Activated gamma-delta T cell treated with Interleukin-2 at 50 U/mL for 16 hours (primary cell): ENCODE measurements around the gene PLPP2.
"Not testable (repeated sequence)": the region's sequence is repeated elsewhere in the genome, so short reads cannot be mapped to it uniquely, and the experiment has no call there.

Source experiments
- DNase-seq: peaks from one replicate; pipeline ENCODE4 v3.0.0-alpha.2; 2020

Gene PLPP2

GRCh38 chr19:292281-292884 is 1.2 kb upstream of the PLPP2 start:
- DNase-seq = no peak

DNA sequence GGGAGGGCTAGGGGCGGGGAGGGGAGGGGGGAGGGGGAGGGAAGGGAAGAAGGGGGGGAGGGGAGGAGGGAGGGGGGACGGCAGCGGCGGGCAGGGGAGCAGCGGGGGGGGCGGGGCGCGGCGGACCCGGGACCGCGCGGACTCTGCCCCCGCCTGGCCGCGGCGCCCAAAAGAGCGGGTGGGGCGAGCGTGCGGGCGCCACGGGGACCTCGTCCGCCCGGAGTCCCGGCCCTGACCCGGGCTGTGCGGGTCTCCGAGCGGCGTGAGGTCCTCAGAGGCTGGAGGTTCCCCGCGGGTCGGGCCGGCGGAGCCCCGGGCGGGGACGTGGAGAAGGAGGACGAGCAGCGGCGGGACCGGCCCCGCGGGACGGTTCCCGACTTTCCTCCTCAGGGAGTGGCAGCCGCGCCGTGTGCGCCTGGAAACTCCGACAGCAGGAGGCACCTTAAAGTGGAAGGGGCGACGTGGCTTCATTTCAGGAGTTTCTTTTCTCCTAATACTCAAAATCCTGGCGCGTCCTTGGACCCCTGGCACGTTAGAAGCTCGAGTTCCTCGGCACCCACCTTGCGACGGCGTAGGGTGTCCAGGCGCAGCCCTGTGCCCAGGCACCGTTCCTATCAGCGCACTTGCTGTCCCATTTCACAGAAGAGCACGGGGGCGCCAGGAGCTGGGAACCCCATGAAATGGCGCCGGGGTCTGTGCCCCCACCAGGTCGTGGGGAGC is 518 bp upstream of the PLPP2 start:
- DNase-seq = no peak

- peak; percentile 50 for DNase-seq
Measured at GRCh38 chr19:290372-291005, 714 bp downstream of the PLPP2 start.

DNA sequence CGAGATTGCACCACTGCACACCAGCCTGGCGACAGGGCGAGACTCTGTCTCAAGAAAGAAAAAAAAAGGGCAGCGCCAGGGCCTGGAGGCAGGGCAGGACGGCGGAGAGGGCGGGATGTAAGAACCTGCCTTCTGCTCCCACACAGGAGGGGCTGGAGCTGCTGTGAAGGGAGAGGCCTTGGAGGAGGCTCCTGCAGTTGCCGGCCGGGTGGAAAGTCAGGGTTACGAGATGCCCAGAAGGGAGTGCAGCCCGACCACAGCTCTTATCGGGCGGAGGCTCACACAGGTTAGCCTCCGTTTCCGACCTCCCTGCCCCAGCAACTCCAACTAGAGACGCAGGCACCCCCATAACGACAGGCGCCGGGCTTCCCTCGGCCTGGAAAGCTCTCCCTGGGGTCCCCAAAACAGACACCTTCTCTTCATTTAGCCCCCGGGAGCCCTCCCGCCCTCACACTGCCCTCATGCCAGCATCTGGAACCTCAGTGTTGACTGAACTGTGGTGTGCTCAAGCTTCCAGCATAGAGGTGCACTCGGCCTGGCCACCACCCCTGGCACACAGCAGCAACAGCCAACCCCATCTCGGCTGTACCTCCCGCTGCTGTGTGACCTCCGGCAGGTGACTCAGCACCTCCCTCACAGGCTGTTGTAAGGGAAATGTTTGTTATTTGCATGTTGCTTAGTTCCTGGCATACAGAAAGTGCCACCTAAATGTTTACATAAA is 1.4 kb downstream of the PLPP2 start:
- peak; percentile 60 for DNase-seq

DNA sequence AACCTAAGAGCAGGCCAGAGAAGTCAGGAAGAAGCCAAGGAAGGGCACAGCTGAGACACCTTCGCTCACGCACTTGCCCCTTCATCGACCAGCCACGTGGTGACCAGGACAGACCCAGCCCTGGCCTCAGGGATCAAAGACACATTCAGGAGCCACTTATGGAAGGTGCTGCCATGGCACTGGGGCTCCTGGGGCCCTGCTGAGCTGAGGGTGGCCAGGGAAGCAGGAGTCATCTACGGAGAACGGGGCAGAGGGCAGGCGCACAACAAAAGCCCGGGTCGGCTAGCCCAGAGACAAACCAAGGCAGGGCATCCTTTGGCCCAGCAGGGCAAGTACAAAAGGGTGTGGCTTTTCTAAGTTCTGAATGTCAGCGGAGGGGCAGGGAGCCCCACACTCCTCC is 2.3 kb downstream of the PLPP2 start:
- no peak for DNase-seq

DNA sequence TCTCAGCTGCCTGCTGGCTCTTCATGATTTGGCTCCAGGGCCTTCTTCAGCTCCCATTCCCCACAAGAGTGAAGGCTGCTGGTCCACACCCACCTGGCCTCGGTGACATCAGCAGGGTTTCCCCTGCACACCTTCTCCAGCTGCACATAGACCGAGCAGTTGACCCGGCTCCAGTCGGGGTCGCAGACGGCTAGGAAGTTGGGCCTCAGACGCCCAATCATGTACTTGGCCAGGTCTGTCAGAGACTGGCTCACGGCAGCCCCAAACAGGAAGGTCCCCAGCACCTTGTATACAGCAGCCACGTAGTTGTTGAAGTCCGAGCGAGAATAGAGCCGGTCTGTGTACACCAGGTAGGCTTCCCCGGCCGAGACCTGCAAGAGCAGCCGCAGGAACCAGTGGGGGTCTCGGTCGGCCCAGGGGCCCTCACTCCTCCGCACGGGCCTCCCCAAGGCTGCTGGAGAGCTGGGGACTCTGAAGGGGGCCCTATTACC is 3.8 kb downstream of the PLPP2 start:
- DNase-seq = no peak

DNA sequence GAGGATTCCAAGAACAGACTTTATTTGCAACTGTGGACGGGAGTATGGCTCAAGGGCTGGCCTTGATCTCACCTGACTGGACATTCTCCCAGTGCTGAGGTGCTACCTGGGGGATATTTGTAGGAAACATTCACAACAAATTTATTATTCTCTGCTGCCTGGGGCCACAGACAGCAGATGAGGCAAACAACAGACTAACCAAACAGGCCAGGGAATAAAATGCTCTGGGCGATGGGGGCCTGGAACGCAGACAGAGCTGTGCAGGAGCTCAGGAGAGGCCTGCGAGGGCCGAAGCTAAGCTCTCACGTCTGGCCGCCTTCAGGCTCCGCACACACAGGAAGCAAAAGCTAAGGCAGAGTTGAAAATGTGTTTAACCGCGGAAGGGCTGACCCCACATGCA is 7.8 kb downstream of the PLPP2 start:
- DNase-seq = no peak

- DNase-seq = no peak
Measured at GRCh38 chr19:282501-282900, 8.7 kb downstream of the PLPP2 start.

DNA sequence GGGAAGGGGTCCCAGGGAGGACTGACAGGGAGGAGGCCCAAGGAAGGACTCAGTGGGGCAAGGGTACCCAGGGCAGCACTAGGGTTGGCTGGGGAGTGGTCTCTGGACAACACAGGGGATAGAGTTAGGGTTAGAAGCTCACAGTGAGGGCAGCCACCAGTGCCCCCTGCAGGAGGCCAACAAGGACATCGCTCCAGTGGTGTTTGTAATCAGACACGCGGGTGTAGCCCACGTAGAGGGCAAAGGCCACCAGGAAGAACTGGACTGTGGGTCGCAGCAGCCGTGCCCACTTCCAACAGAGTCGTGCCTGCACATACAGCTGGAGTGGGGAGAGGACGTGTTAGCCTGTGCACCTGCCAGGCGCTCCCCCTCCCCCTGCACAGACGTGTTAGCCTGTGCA is 9.2 kb downstream of the PLPP2 start:
- DNase-seq = no peak

GRCh38 chr19:281156-281853 is 9.9 kb downstream of the PLPP2 start:
- DNase-seq = no peak

- DNase-seq = no peak
Measured at GRCh38 chr19:280541-281009, 10.6 kb downstream of the PLPP2 start.

DNA sequence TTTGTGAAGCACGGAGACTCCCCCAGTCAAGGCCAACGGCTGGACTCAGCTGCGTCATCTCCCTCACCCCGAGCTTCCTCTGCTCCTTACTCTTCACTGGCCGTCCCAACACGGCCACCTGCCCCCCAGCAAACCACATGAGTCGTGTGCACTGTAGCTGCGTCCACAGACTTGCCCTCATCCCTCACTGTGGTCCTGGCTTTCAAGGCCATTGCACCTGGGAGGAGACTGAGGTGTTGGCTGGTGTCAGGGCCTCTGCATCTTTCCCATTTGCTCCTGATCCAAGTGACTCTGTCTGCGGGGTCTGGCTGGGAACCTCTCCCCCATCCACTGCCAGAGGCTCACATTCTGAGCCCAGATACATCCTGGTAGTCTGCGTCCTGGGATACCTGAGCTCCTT is 11.5 kb downstream of the PLPP2 start:
- no peak for DNase-seq

GRCh38 chr19:279231-279630 is 12.0 kb downstream of the PLPP2 start:
- DNase-seq = no peak

DNA sequence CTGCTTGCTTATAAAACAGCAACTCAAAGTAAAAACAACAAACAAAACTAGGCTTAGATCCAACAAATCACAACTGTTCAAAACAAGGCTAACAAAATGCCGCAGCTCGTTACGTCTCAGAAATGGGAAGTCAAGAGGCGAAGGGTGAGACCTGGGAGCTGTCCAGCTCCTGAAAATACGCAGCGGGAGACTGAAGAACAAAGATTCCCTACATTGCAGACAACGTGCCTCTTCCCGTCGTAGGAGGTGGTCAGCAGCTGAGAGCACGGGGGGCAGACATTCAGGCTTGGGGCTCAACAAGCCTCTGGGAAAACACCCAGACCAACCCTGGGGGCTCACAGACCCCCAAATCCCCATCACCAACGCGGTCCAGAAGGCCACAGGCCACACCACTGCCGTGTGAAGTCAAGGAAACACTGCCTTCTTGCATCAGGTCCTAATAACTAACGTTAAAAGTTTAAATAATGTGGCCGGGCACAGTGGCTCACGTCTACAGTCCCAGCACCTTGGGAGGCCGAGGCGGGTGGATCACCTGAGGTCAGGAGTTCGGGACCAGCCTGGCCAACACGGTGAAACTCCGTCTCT is 13.5 kb downstream of the PLPP2 start:
- DNase-seq = no peak

DNA sequence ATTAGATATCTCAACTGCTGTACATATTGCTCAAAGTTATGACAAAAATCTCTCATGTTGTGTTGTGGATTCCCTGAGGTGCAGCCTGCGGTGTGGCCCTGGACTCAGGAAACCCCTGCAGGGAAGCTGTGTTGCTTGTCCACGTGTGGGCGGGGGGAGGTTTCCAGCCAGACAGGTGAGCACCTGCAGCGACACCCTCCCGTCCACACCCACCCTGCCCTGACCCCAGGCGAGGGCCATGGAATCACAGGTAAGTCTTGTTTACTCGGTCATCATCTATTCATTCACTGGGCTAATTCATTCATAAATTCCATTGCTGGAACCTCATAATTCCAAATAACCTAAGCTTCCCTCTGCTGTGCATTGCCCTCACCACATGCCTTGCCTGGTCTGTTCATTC is 14.1 kb downstream of the PLPP2 start:
- DNase-seq = no peak

DNA sequence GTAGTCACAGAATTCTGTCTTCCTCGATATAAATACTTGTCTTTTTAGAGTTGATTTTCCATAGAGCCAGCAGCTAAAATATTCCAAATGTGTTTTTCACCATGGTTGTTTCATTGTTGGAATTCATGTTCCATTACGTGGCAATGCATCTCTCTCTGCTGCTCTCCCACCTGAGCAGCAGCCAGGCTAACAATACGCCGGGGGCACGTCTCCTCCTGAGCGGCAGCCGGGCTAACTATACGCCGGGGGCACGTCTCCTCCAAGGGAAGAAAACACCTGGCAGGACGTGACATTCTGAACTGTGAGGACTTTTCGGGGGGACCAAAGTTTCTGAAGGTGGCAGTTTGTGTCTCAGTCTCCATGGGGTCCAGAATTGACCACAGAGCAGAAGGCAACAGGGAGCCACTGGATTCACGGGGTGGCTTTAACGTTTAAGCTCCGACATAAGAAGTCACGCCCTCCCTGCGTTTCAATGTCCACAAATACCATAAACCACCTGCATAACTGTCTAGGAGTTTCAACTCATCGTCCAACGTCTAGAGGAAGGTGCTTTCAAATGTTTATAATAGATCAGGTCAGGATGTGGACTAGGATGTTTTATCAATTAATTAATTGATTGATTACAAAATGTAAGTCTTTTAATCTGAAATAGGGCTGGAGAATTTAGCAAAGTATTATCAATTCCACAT is 15.1 kb downstream of the PLPP2 start:
- no peak for DNase-seq

GRCh38 chr19:275000-275399 is 16.2 kb downstream of the PLPP2 start:
- DNase-seq = no peak

DNA sequence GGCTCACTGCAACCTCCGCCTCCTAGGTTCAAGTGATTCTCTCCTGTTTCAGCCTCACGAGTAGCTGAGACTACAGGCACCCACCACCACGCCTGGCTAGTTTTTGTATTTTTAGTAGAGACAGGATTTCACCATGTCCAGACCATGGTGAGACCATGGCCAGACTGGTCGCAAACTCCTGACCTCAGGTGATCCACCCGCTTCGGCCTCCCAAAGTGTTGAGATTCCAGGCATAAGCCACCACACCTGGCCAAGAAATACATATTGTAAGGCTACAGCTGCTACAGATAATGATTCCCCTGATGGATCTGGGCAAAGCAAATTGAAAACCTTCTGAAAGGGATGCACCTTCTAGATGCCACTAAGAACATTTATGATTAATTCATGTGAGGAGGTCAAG is 17.8 kb downstream of the PLPP2 start:
- DNase-seq = no peak

DNA sequence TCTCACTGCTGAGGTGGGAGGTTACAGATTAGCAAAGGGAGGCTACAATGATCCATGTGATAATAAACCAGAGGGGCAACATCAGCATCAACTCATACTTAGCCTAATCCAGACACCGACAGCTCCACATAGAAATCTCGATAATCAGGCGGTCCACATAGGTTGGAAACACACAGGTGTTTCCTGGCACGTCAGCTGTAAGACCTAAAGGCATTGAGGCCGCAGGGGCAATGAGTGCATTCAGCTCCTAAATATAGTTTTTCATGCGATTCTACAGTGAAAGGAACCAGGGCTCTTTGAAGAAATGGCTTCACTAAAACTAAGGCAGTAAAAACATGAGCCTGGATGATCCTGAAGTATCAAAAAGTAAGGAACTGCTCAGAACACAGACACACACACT is 19.3 kb downstream of the PLPP2 start:
- no peak for DNase-seq

GRCh38 chr19:270766-271318 is 20.4 kb downstream of the PLPP2 start:
- not testable (repeated sequence) for DNase-seq

DNA sequence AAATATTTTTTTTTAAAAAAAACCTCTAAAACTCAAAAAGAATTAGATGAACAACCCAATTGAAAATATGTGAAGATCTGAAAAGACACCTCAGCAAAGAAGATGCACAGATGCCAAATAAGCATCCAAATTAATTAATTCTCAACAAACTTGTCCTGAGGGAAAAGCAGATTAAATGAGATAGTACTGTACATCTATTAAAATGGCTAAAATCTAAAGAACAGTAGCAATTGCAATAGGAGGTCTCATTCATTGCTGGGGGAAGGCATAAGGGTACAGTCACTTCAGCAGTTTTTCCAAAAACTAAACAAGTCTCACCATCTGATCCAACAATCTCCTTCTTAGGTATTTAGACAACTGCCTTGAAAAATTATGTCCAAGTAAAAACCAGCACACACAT is 22.0 kb downstream of the PLPP2 start:
- no peak for DNase-seq

DNA sequence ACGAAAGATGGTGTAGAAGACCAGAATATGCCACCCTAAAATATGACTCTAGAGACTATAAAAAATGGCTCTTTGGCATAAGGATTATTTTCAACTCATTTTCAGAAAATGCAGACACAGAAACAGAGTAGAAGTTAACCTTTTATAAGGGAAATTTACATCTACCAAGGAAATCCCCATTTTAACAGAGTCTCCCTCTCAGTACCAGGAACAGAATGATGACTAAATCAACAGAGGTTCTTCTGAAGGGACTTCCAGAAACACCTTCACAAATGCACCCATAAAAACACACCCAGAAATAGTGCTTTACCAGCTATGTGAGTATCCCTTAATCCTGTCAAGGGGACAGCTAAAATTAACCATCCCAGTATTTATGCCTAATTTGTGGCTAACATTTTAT is 29.1 kb downstream of the PLPP2 start:
- no peak for DNase-seq
